Astrocyte of the spinal cord (primary cell): ENCODE data around the gene MAMDC4.

Experiments
- DNase-seq: peaks from one replicate; pipeline ENCODE4 v3.0.0; 2011; ENCODE audit warnings: low read depth, low spot score
- H3K4me3 ChIP-seq: 2 replicates; pipeline ENCODE4 v1.5.1; 2011; ENCODE audit warnings: low read depth, mild to moderate bottlenecking, low read length, moderate library complexity
- CTCF ChIP-seq: IDR thresholded peaks from 2 replicates; pipeline ENCODE4 v1.5.1; 2012; ENCODE audit warnings: low read depth, mild to moderate bottlenecking, low read length, inconsistent platforms
- in situ Hi-C: cut with HindIII; loops from 2 replicates; pipeline ENCODE4 v1.10.0; 2017; ENCODE audit warnings: low sequenced_read_pairs

MAMDC4 gene

GRCh38 chr9:136826188-136826541 lies 26.0 kb upstream of the MAMDC4 start:
- DNase-seq = no peak
- no peak overlapping the region for H3K4me3 ChIP-seq
- no peak for TF ChIP-seq CTCF
- in situ Hi-C loops = no loop called here

GRCh38 chr9:136826703-136827582 lies 25.2 kb upstream of the MAMDC4 start:
- in situ Hi-C loops = no loop called here
- TF ChIP-seq CTCF = no peak
- DNase-seq = no peak
- H3K4me3 ChIP-seq = no peak overlapping the region

- DNase-seq = no peak
- in situ Hi-C loops = no loop called here
- TF ChIP-seq CTCF = no peak
- H3K4me3 ChIP-seq = no peak overlapping the region
Observed at GRCh38 chr9:136827794-136828473, 24.2 kb upstream of the MAMDC4 start.

- H3K4me3 ChIP-seq = no peak overlapping the region
- no peak for TF ChIP-seq CTCF
- DNase-seq = no peak
- in situ Hi-C loops = no loop called here
Observed at GRCh38 chr9:136828474-136829140, 23.5 kb upstream of the MAMDC4 start.

GRCh38 chr9:136829412-136829811 lies 22.7 kb upstream of the MAMDC4 start:
- TF ChIP-seq CTCF = no peak
- in situ Hi-C loops = no loop called here

GRCh38 chr9:136829981-136830885 lies 21.9 kb upstream of the MAMDC4 start:
- TF ChIP-seq CTCF = no peak
- no peak for DNase-seq
- in situ Hi-C loops = no loop called here
- no peak overlapping the region for H3K4me3 ChIP-seq

More at GRCh38 chr9:136829412-136829811, 22.7 kb upstream of the MAMDC4 start:
- DNase-seq = no peak
- H3K4me3 ChIP-seq = no peak overlapping the region
